Caki2 (cell line): Measurements from ENCODE around the gene GUCD1. TPM values are rescaled to one million over a fixed set of nuclear protein-coding genes. Genes with fewer than 3 reads are reported as not detected.

Source experiments
- DNase-seq: peaks from one replicate; pipeline ENCODE4 v3.0.0-alpha.2; 2015; ENCODE audit warnings: low read depth
- in situ Hi-C: cut with HindIII; loops from 2 replicates; pipeline ENCODE4 v1.10.0; 2016; ENCODE audit warnings: low sequenced_read_pairs, low pct_unique_long_range_greater_than_20kb, mixed read lengths
- total RNA-seq: library from RNA; depleted of rRNA; stranded (reverse); fragments of >200 nt; shearing (Covaris generic); gene quantifications from 2 replicates; pipeline ENCODE4 v1.2.3, GENCODE V29; 2014; ENCODE audit warnings: low replicate concordance

The GUCD1 gene
- total RNA-seq, 1 experiment from 2014 or later: 238 TPM

- in situ Hi-C loops: no loop called here
- DNase-seq: peak; percentile 43
Measured at GRCh38 chr22:24592058-24592850, 37.3 kb upstream of the GUCD1 start.

GRCh38 chr22:24591286-24591830 is 36.4 kb upstream of the GUCD1 start:
- in situ Hi-C loops: no loop called here
- no peak for DNase-seq

GRCh38 chr22:24590596-24591173 is 35.7 kb upstream of the GUCD1 start:
- DNase-seq: no peak
- in situ Hi-C loops: no loop called here

- DNase-seq: no peak
- in situ Hi-C loops: no loop called here
Measured at GRCh38 chr22:24589518-24590030, 34.6 kb upstream of the GUCD1 start.

GRCh38 chr22:24588757-24589481 is 34.0 kb upstream of the GUCD1 start:
- DNase-seq: no peak
- in situ Hi-C loops: no loop called here

- DNase-seq: no peak
- in situ Hi-C loops: no loop called here
Measured at GRCh38 chr22:24588381-24588756, 33.4 kb upstream of the GUCD1 start.

GRCh38 chr22:24587948-24588347 is 33.0 kb upstream of the GUCD1 start:
- no peak for DNase-seq
- in situ Hi-C loops: no loop called here

GRCh38 chr22:24587251-24587650 is 32.3 kb upstream of the GUCD1 start:
- no peak for DNase-seq
- in situ Hi-C loops: no loop called here

GRCh38 chr22:24585927-24586546 is 31.1 kb upstream of the GUCD1 start:
- in situ Hi-C loops: no loop called here

GRCh38 chr22:24585461-24585860 is 30.5 kb upstream of the GUCD1 start:
- in situ Hi-C loops: no loop called here
- DNase-seq: no peak

More at GRCh38 chr22:24585927-24586546, 31.1 kb upstream of the GUCD1 start:
- DNase-seq: no peak

- in situ Hi-C loops: no loop called here
- DNase-seq: no peak
Measured at GRCh38 chr22:24584871-24585411, 30.0 kb upstream of the GUCD1 start.

- in situ Hi-C loops: no loop called here
- no peak for DNase-seq
Measured at GRCh38 chr22:24584166-24584790, 29.3 kb upstream of the GUCD1 start.

- in situ Hi-C loops: no loop called here
- DNase-seq: no peak
Measured at GRCh38 chr22:24583221-24584165, 28.6 kb upstream of the GUCD1 start.

- DNase-seq: no peak
- in situ Hi-C loops: no loop called here
Measured at GRCh38 chr22:24582056-24582814, 27.3 kb upstream of the GUCD1 start.

- peak; percentile 40 for DNase-seq
- in situ Hi-C loops: no loop called here
Measured at GRCh38 chr22:24580276-24580675, 25.3 kb upstream of the GUCD1 start.

GRCh38 chr22:24579258-24579601 is 24.3 kb upstream of the GUCD1 start:
- DNase-seq: no peak
- in situ Hi-C loops: no loop called here
